GM12878 (cell line): ENCODE results near the gene PMEL. TPM values are rescaled to one million over a fixed set of nuclear protein-coding genes. Genes with fewer than 3 reads are reported as not detected.

Experiments
- ATAC-seq: fragments of 200-7000 bp; cut with Tn5 transposase; 3 replicates; pipeline ENCODE4 v1.9.1; 2020; ENCODE audit warnings: mild to moderate bottlenecking, moderate library complexity
- BruUV-seq: library from RNA; stranded (reverse); fragments of 400-500 nt; replicated peaks from 2 replicates; lab custom pipeline; 2021; lab: Mats Ljungman, UMichigan
- CTCF ChIA-PET: fragments of 300-600 bp; sonication (Branson Sonifier 250); formaldehyde crosslinking; extraction: SDS; loops from one replicate; lab custom pipeline; 2021; ENCODE audit warnings: inconsistent platforms; lab: Yijun Ruan, JAX
- POLR2A ChIA-PET: fragments of 350-600 bp; formaldehyde crosslinking; extraction: SDS; loops from one replicate; lab custom pipeline; 2021; ENCODE audit warnings: inconsistent platforms; lab: Charles Lee
- RAD21 ChIA-PET: fragments of 300-600 bp; sonication (Branson Sonifier 250); formaldehyde crosslinking; loops from one replicate; lab custom pipeline; 2023; ENCODE audit warnings: antibody characterized with exemption; ENCODE audit not compliant: unreplicated experiment; lab: Charles Lee
- SMC1A ChIA-PET: fragments of 300-600 bp; sonication (Branson Sonifier 250); formaldehyde crosslinking; loops from one replicate; lab custom pipeline; 2023; ENCODE audit not compliant: unreplicated experiment, uncharacterized antibody; lab: Charles Lee
- DNase-seq: peaks from one replicate; pipeline ENCODE4 v3.0.0-alpha.2; 2011; ENCODE audit warnings: low read depth, low spot score
- FAIRE-seq: peaks from 3 replicates; lab custom pipeline; 2011; peaks lifted over from hg19 to GRCh38; lab: Jason Lieb, UNC
- H2AFZ ChIP-seq: 2 replicates; pipeline ENCODE4 v1.6.0; 2011; ENCODE audit warnings: low read depth, low read length, control low read depth; ENCODE audit not compliant: control insufficient read depth
- H3K27ac ChIP-seq: 2 replicates; pipeline ENCODE4 v1.5.1; 2011; ENCODE audit warnings: control low read depth; ENCODE audit not compliant: control insufficient read depth, insufficient read depth
- H3K27me3 ChIP-seq, 2 experiments: replicated peaks in 1 of 2; 2 replicates each; pipeline versions ENCODE4 v1.6.0 to v1.6.1; 2011; ENCODE audit warnings: low read length in 1 of 2; ENCODE audit not compliant: control insufficient read depth in 2 of 2, insufficient read depth in 2 of 2
- H3K36me3 ChIP-seq, 2 experiments: 2 replicates each; pipeline ENCODE4 v1.5.1; 2011; ENCODE audit warnings: low read length in 1 of 2; ENCODE audit not compliant: control insufficient read depth in 2 of 2, insufficient read depth in 2 of 2
- H3K4me1 ChIP-seq: 2 replicates; pipeline ENCODE4 v1.6.1; 2011; ENCODE audit warnings: mild to moderate bottlenecking, low read length, moderate library complexity, mixed read lengths; ENCODE audit not compliant: control insufficient read depth, insufficient read depth
- H3K4me2 ChIP-seq: 2 replicates; pipeline ENCODE4 v1.6.0; 2011; ENCODE audit warnings: control low read depth; ENCODE audit not compliant: control insufficient read depth, insufficient read depth
- H3K4me3 ChIP-seq: fragments of 200-600 bp; sonication (generic); 2 replicates; pipeline ENCODE4 v1.5.1; 2016
- H3K79me2 ChIP-seq: 2 replicates; pipeline ENCODE4 v1.6.0; 2011; ENCODE audit warnings: low read length; ENCODE audit not compliant: control insufficient read depth, insufficient read depth
- H3K9ac ChIP-seq: 2 replicates; pipeline ENCODE4 v1.8.0; 2011; ENCODE audit warnings: low read length, control low read depth, mixed read lengths; ENCODE audit not compliant: control insufficient read depth, insufficient read depth
- H3K9me3 ChIP-seq: replicated peaks from 3 replicates; pipeline ENCODE4 v1.5.1; 2011; ENCODE audit warnings: mild to moderate bottlenecking, low read length; ENCODE audit not compliant: control insufficient read depth, insufficient read depth
- H4K20me1 ChIP-seq: 2 replicates; pipeline ENCODE4 v1.6.0; 2011; ENCODE audit not compliant: control insufficient read depth, insufficient read depth
- E2F8 ChIP-seq: fragments of 450-650 bp; IDR thresholded peaks from 2 replicates; pipeline ENCODE4 v1.6.1; 2018; ENCODE audit warnings: mild to moderate bottlenecking, low read depth, moderate library complexity; ENCODE audit not compliant: partially characterized antibody
- EZH2 ChIP-seq: IDR thresholded peaks from 2 replicates; pipeline ENCODE4 v1.6.1; 2012; ENCODE audit warnings: low read depth, mild to moderate bottlenecking, control low read depth, inconsistent platforms, low read length, borderline replicate concordance; ENCODE audit not compliant: control insufficient read depth
- HDGF ChIP-seq: fragments of 450-650 bp; IDR thresholded peaks from 2 replicates; pipeline ENCODE4 v1.6.1; 2016; ENCODE audit warnings: antibody characterized with exemption
- IKZF1 ChIP-seq: fragments of 450-650 bp; conservative IDR thresholded peaks from 2 replicates; pipeline ENCODE4 v1.6.1; 2017; ENCODE audit warnings: antibody characterized with exemption, mild to moderate bottlenecking
- IRF5 ChIP-seq: fragments of 450-650 bp; IDR thresholded peaks from 2 replicates; pipeline ENCODE4 v1.6.1; 2017; ENCODE audit warnings: borderline replicate concordance
- JUNB ChIP-seq: IDR thresholded peaks from 2 replicates; pipeline ENCODE4 v1.6.1; 2016; ENCODE audit warnings: antibody characterized with exemption, mild to moderate bottlenecking
- MYB ChIP-seq: fragments of 150-350 bp; IDR thresholded peaks from 2 replicates; pipeline ENCODE4 v1.6.1; 2014; ENCODE audit warnings: mild to moderate bottlenecking, low read depth, low read length, borderline replicate concordance
- MYC ChIP-seq: IDR thresholded peaks from 2 replicates; pipeline ENCODE4 v1.6.1; 2011; ENCODE audit warnings: mild to moderate bottlenecking, low read length, moderate library complexity, inconsistent platforms; ENCODE audit not compliant: insufficient read depth, insufficient replicate concordance, insufficient read length, severe bottlenecking
- NFYB ChIP-seq: IDR thresholded peaks from 2 replicates; pipeline ENCODE4 v1.6.1; 2011; ENCODE audit warnings: low read depth, mild to moderate bottlenecking, low read length, improper control_type of control experiment, moderate library complexity; ENCODE audit not compliant: insufficient read depth
- SP1 ChIP-seq: IDR thresholded peaks from one replicate; pipeline ENCODE4 v1.6.1; 2011; ENCODE audit warnings: low read depth, low read length
- SUZ12 ChIP-seq: fragments of 200-600 bp; sonication (generic); IDR thresholded peaks from one replicate; pipeline ENCODE4 v1.6.1; 2018; ENCODE audit warnings: antibody characterized with exemption, mild to moderate bottlenecking; ENCODE audit not compliant: unreplicated experiment
- YBX1 ChIP-seq: fragments of 450-650 bp; IDR thresholded peaks from 2 replicates; pipeline ENCODE4 v1.6.1; 2016; ENCODE audit warnings: antibody characterized with exemption
- ZNF207 ChIP-seq: fragments of 450-650 bp; IDR thresholded peaks from 2 replicates; pipeline ENCODE4 v1.6.1; 2014; ENCODE audit warnings: antibody characterized with exemption, mild to moderate bottlenecking, borderline replicate concordance
- WGBS: methylation state at CpG from one replicate; pipeline ENCODE4 v1.1.6; 2016; ENCODE audit warnings: low lambda C conversion rate; ENCODE audit not compliant: insufficient replicate concordance, insufficient coverage; ENCODE audit errors: missing lambda C conversion rate; 5-methylcytosine and 5-hydroxymethylcytosine counted together
- in situ Hi-C: fragments of 300-500 bp; cut with MboI; formaldehyde crosslinking; loops from 9 replicates; pipeline ENCODE4 v1.14.3; 2018; ENCODE audit warnings: mixed read lengths
- intact Hi-C: fragments of 100-400 bp; cut with micrococcal nuclease; formaldehyde crosslinking; loops from one replicate; pipeline ENCODE4 v1.14.2; 2022; ENCODE audit not compliant: unreplicated experiment
- polyA plus RNA-seq, 11 experiments: library from polyadenylated mRNA; depleted of rRNA in 4 of 11; unstranded in 6 of 11; stranded (reverse) in 5 of 11; fragments of >200 nt; fragmentation: Nextera tagmentation in 4 of 11; fragmentation: Illumina TruSeq in 1 of 11; extraction: Ambion mirVana in 4 of 11; extraction: Trizol in 1 of 11; gene quantifications; 1 replicate in 1 of 11; 2 replicates in 10 of 11; pipeline versions ENCODE4 v1.2.1 to v1.2.3, GENCODE V29; 2011 to 2016; ENCODE audit warnings: inconsistent platforms in 2 of 11, missing spikeins in 2 of 11, low read depth in 1 of 11
- total RNA-seq, 4 experiments: library from RNA; depleted of rRNA in 3 of 4; stranded (reverse); fragments of >200 nt in 3 of 4; fragmentation: Illumina TruSeq in 1 of 4; extraction: Trizol in 1 of 4; gene quantifications; 2 replicates each; pipeline versions ENCODE4 v1.2.1 to v1.2.3, GENCODE V29; 2013 to 2021
- TF ChIP-seq, protein P1 (sequence below): fragments of 450-650 bp; IDR thresholded peaks from 2 replicates; pipeline ENCODE4 v1.6.1; 2018; ENCODE audit warnings: borderline replicate concordance, mild to moderate bottlenecking; ENCODE audit not compliant: partially characterized antibody
- TF ChIP-seq, protein P2 (sequence below): fragments of 150-350 bp; IDR thresholded peaks from 2 replicates; pipeline ENCODE4 v1.6.1; 2014; ENCODE audit warnings: mild to moderate bottlenecking, low read depth, low read length

The PMEL gene
- total and polyA plus RNA-seq, 10 of the 15 experiments (the other 5 are each of a cell fraction or from before 2014, with no cell fraction given): 0.32 to 1.6 (median 0.56) TPM

DNA sequence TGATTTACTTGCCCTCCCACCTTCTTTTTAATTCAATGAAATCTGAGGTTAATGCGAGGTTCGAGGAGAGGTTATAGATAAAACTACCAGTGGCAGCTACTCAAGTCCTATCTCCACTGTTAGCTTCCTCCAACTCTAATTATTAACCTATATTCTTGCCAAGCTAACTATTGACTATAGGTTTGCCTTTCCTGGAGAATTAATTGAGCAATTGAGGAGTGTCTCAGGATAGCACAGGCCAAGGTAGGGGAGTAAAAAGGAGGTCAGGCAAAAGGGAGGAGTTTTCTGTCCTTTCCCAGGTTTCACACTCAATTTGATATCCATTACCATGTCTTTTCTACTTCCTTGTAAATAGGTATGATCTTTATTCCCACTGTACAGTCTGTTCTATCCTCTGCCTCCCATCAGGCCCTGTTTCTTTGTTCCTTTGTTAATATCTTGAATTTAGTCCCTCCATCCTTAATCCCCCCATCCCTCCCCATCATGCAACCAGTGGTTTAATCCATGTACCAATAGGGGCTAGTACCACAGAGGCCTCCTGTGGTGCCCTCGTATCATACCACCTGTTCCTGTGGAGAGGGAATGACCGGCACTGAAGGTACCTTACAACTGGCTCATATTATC, 27.5 kb upstream of the PMEL start:
- no peak overlapping the region for H2AFZ ChIP-seq
- no peak overlapping the region for H3K4me3 ChIP-seq
- ChIA-PET SMC1A (interaction anchor here (1.3 to 4.2 kb wide), 4 partner anchors 8 to 255 kb away, joined by 8 to 52 read pairs (median 13); no protein-coding TSS in a partner anchor), RAD21 (interaction anchor here (4.8 kb wide), 1 partner anchor 36 kb away, joined by 44 read pairs; no protein-coding TSS in a partner anchor), POLR2A (interaction anchor here (0.7 kb wide), 1 partner anchor 164 kb away, joined by 4 read pairs; the partner anchor contains the start of gene DNAJC14), CTCF (interaction anchor here (0.9 to 1.7 kb wide), 4 partner anchors 9 to 63 kb away, joined by 3 to 9 read pairs (median 4); no protein-coding TSS in a partner anchor)
- TSS peak; percentile 44 for BruUV-seq
- H3K9me3 ChIP-seq: no peaks in the 10 kb centered on the region
- peaks cover 3% of the 10 kb centered on the region; the same call in 1 of the 2 replicates for H3K4me1 ChIP-seq
- ATAC-seq: no peak
- FAIRE-seq: no peak
- H3K27me3 ChIP-seq: no peaks in the 10 kb centered on the region
- no peak for DNase-seq
- H3K9ac ChIP-seq: no peak overlapping the region
- in situ Hi-C loops (no loop called here), intact Hi-C loops (no loop called here)
- no peaks in the 10 kb centered on the region for H3K79me2 ChIP-seq
- H3K36me3 ChIP-seq: peaks cover 6 to 30% of the 10 kb centered on the region in 2 experiments
- H4K20me1 ChIP-seq: no peaks in the 10 kb centered on the region
- WGBS: 97% methylated on average over 4 of the region's 4 CpGs
- no peak overlapping the region for H3K4me2 ChIP-seq
- no peak overlapping the region for H3K27ac ChIP-seq
- TF ChIP-seq IRF5 (no peak), HDGF (no peak), NFYB (no peak), E2F8 (no peak), SP1 (no peak), ZNF207 (no peak), MYC (no peak), EZH2 (no peak), MYB (no peak), IKZF1 (no peak), JUNB (no peak), YBX1 (no peak), SUZ12 (no peak)
- TF ChIP-seq, protein P1, sequence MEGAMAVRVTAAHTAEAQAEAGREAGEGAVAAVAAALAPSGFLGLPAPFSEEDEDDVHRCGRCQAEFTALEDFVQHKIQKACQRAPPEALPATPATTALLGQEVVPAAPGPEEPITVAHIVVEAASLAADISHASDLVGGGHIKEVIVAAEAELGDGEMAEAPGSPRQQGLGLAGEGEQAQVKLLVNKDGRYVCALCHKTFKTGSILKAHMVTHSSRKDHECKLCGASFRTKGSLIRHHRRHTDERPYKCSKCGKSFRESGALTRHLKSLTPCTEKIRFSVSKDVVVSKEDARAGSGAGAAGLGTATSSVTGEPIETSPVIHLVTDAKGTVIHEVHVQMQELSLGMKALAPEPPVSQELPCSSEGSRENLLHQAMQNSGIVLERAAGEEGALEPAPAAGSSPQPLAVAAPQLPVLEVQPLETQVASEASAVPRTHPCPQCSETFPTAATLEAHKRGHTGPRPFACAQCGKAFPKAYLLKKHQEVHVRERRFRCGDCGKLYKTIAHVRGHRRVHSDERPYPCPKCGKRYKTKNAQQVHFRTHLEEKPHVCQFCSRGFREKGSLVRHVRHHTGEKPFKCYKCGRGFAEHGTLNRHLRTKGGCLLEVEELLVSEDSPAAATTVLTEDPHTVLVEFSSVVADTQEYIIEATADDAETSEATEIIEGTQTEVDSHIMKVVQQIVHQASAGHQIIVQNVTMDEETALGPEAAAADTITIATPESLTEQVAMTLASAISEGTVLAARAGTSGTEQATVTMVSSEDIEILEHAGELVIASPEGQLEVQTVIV: no peak
- TF ChIP-seq, protein P2, sequence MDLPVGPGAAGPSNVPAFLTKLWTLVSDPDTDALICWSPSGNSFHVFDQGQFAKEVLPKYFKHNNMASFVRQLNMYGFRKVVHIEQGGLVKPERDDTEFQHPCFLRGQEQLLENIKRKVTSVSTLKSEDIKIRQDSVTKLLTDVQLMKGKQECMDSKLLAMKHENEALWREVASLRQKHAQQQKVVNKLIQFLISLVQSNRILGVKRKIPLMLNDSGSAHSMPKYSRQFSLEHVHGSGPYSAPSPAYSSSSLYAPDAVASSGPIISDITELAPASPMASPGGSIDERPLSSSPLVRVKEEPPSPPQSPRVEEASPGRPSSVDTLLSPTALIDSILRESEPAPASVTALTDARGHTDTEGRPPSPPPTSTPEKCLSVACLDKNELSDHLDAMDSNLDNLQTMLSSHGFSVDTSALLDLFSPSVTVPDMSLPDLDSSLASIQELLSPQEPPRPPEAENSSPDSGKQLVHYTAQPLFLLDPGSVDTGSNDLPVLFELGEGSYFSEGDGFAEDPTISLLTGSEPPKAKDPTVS: no peak
